ENCODE measurements around the gene USP2.

USP2 gene

DNA sequence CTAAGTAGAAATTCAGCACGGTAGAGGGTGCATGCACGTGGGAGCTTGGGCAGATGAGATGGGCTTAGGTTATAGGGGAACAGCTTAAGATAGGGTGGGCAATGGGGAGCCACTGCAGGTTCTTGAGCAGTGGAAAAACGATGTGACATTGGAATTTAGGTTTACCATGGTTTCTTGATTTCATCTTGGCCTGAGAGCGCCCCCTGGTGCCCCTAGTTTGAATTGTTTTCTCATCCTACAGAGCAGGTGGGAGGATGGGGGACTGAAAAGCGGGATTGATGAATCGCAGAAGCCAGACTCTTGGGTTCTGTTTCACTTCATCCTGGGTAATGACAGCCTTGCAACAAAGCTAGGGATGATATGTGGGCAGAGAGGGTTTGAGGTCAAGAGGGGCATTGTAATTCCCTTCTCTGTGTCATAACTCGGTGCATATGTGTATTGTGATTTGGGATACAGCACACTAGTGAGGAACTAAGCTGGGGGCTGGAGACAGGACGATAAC, 57.9 kb downstream of the USP2 start:
- H3K27ac ChIP-seq: peak overlapping the region in 4 of 11 experiments; percentile 39 to 64 (median 46); a peak in 7 of 22 replicates
- peaks cover 40 to 69% (median 63%) of the 10 kb centered on the region in 10 experiments for H3K4me1 ChIP-seq
- peak overlapping the region; percentile 16 to 100 (median 99); a peak in 19 of 22 replicates for H3K4me2 ChIP-seq
- no peaks in the 10 kb centered on the region for H4K20me1 ChIP-seq
- H3K9ac ChIP-seq: peak overlapping the region in 5 of 11 experiments; percentile 13 to 82 (median 42); a peak in 7 of 22 replicates
- no peaks in the 10 kb centered on the region for H3K9me3 ChIP-seq (replicated peaks in 1 of 11)
- no peak for TF ChIP-seq Cebpa-rat (IDR thresholded peaks at IDR 0.05)
- H3K4me3 ChIP-seq: peak overlapping the region in 2 of 10 experiments; percentile 6 to 20; a peak in 1 of 20 replicates
- H3K36me3 ChIP-seq: no peaks in the 10 kb centered on the region
- H3K27me3 ChIP-seq: no peaks in the 10 kb centered on the region

DNA sequence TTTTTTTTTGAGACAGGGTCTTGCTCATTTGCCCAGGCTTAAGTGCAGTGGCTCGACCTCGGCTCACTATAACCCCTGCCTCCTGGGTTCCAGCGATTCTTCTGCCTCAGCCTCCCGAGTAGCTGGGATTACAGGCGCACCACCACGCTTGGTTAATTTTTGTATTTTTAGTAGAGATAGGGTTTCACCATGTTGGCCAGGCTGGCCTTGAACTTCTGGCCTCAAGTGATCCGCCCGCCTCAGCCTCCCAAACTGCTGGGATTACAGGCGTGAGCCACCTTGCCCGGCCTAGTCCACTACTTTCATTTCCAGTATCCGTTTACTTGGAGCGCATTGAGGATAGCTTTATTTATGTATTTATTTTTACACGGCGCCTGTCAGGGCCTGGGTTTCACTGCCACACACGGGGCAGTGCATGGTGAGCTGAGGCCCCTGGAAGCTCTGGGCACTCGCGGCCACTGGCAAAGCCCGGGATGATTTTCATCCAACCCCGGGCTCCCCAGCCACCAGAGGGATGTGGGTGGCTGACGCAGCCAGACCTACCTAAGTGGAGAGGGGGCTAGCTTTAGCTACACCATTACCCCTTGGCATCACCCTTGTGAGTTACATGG, 58.5 kb downstream of the USP2 start:
- peak overlapping the region in 2 of 11 experiments; percentile 28 to 82; a peak in 3 of 22 replicates for H3K9ac ChIP-seq
- peaks cover 45 to 75% (median 69%) of the 10 kb centered on the region in 10 experiments for H3K4me1 ChIP-seq
- H3K9me3 ChIP-seq (replicated peaks in 1 of 11): no peaks in the 10 kb centered on the region
- peaks cover 0 to 2% (median 0%) of the 10 kb centered on the region in 11 experiments; a peak in 1 of 22 replicates for H3K27me3 ChIP-seq
- peak overlapping the region; percentile 95 to 100 (median 99); a peak in 21 of 22 replicates for H3K4me2 ChIP-seq
- H4K20me1 ChIP-seq: no peaks in the 10 kb centered on the region
- H3K27ac ChIP-seq: peak overlapping the region in 3 of 11 experiments; percentile 39 to 64 (median 50); a peak in 5 of 22 replicates
- no peak overlapping the region for H3K4me3 ChIP-seq
- no peaks in the 10 kb centered on the region for H3K36me3 ChIP-seq
- no peak for TF ChIP-seq Cebpa-rat (IDR thresholded peaks at IDR 0.05)

DNA sequence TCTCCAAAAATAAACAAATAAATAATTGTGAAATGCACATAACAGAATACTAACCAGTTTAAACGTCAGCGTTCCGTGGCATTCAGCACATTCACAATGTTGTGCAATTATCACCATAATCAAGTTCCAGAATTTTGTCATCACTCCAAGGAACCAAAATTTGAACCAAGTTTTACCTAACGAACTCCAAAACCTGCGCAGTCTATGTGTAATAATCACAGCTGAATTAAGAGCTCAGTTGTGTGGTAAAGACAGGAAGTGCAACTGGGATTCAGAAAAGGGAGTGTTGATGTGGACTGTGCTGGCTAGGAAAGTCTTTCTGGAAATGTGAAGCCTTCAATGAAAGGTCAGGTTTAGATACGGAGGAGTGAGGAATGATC, 59.1 kb downstream of the USP2 start:
- peak overlapping the region in 6 of 11 experiments; percentile 82 to 87 (median 85); a peak in 7 of 22 replicates for H3K27ac ChIP-seq
- peak overlapping the region in 6 of 11 experiments; percentile 28 to 84 (median 82); a peak in 5 of 22 replicates for H3K9ac ChIP-seq
- no peaks in the 10 kb centered on the region for H3K9me3 ChIP-seq (replicated peaks in 1 of 11)
- no peaks in the 10 kb centered on the region for H4K20me1 ChIP-seq
- 0 out of 22 replicates have a peak, but pooled peaks of 1 of the 11 experiments have one; percentile 31 for TF ChIP-seq Cebpa-rat (IDR thresholded peaks at IDR 0.05)
- peak overlapping the region; percentile 95 to 100 (median 99) for H3K4me2 ChIP-seq
- H3K4me1 ChIP-seq: peaks cover 52 to 81% (median 75%) of the 10 kb centered on the region in 10 experiments
- peak overlapping the region in 6 of 10 experiments; percentile 52 to 69 (median 56); a peak in 7 of 20 replicates for H3K4me3 ChIP-seq
- H3K27me3 ChIP-seq: peaks cover 0 to 9% (median 0%) of the 10 kb centered on the region in 11 experiments; a peak in 4 of 22 replicates
- no peaks in the 10 kb centered on the region for H3K36me3 ChIP-seq

DNA sequence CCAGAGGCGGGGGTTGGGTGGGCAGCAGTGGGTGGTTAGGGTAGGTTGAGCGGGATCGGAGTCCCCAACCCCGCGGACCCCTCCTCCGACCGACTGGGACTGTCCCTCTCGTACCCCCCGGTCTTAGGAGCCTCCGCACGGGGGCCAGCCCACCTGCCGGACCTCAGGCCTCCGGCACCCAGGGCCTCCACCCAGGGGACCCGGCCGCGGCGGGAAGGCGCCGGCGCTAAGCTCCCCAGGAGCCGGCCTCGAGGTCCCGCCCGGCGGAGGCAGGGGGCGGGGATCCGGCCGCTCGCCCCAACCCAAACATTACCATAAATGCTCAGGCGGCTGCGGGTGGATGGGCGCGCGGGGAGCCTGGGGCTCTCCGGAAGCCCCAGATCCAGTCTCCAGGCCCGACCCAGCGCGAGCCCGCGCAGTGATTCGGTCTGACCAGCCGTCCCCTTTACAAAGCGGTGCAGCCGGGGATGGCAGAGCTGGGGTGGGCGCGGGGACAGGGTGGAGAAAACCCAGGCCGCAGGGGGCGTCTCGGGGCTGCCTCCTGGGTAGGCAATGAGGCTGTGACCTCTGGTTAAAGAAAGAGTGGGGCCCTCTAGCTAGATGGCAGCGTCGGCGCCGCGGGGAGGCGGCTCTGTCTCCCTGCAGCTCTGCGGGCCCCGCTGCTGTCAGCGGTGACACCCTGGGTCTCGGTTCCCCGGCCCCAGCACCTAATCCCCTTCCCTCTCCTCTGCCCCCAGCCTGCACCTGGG, 60.5 kb downstream of the USP2 start:
- peaks cover 0 to 9% (median 0%) of the 10 kb centered on the region in 11 experiments; a peak in 5 of 22 replicates for H4K20me1 ChIP-seq
- H3K9ac ChIP-seq: peak overlapping the region; percentile 77 to 87 (median 82)
- peak overlapping the region; percentile 51 to 69 (median 58) for H3K4me3 ChIP-seq
- H3K9me3 ChIP-seq (replicated peaks in 1 of 11): no peaks in the 10 kb centered on the region
- no peaks in the 10 kb centered on the region for H3K36me3 ChIP-seq
- peak overlapping the region; percentile 95 to 100 (median 99) for H3K4me2 ChIP-seq
- peak overlapping the region; percentile 57 to 89 (median 84); a peak in 21 of 22 replicates for H3K27ac ChIP-seq
- no peak for TF ChIP-seq Cebpa-rat (IDR thresholded peaks at IDR 0.05)
- peaks cover 0 to 22% (median 0%) of the 10 kb centered on the region in 11 experiments; a peak in 8 of 22 replicates for H3K27me3 ChIP-seq
- peaks cover 63 to 89% (median 85%) of the 10 kb centered on the region in 10 experiments for H3K4me1 ChIP-seq

DNA sequence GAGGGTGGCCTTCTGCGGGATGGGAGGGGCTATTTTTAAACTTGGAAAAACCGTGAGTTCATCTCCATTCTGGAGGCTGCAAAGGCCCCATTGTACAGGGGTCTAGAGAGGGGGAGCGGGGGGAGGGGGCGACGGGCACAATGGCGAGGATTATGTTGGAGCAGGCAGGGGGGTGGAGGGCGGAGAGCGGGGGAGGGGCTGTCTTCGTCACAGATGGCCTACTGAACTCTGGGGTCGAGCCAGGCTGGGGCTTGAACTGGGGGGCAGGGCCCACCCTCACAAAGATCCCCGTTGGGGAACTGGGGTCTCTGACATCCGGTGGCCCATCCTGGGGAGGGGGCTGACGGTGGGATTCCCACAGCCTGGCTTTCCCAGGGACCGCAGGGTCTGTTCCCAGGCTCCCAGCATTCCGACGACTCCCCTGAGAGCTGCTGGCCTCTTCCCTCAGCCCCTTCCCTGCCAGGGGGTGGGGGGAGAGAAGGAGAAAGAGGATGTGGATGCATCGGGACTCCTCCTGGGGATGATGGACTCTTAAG, 61.2 kb downstream of the USP2 start:
- Histone ChIP-seq H3K27ac (peak overlapping the region; percentile 57 to 89 (median 84); a peak in 21 of 22 replicates), H3K9ac (peak overlapping the region; percentile 77 to 90 (median 82)), H3K4me3 (peak overlapping the region; percentile 51 to 78 (median 60)), H3K4me1 (peaks cover 69 to 94% (median 91%) of the 10 kb centered on the region in 10 experiments), H3K27me3 (peaks cover 0 to 27% (median 0%) of the 10 kb centered on the region in 11 experiments; a peak in 8 of 22 replicates), H3K4me2 (peak overlapping the region; percentile 95 to 100 (median 99)), H3K9me3 (replicated peaks in 1 of 11) (no peaks in the 10 kb centered on the region), H4K20me1 (peaks cover 0 to 15% (median 0%) of the 10 kb centered on the region in 11 experiments; a peak in 6 of 22 replicates), H3K36me3 (no peaks in the 10 kb centered on the region)
- no peak for TF ChIP-seq Cebpa-rat (IDR thresholded peaks at IDR 0.05)

DNA sequence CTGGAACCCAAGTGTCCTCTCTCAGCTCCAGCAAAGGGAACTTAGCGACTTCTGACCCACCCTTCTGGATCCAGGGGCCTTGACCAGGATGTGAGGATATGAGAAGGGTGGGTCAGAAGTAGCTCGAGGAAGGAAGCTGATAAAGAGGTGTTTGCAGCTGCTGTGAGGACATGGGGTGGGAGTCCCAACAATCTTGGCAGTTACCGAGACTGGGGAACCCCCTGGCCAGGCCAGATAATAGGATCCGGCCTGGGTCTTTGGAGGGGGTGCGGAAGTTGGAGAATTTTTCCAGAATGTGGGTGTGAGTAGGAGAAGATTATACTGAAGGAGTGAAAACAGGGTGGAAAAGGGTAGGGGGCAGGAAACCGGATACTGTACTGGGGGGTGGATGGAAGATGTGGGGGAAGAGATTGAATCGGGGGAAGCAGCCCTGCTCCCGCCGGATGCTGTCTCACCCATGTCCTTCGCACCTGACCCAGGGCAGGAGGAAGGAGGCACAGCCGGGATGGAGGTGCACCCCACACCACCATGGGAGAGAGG, 61.7 kb downstream of the USP2 start:
- Histone ChIP-seq H3K27ac (peak overlapping the region in 10 of 11 experiments; percentile 63 to 87 (median 79); a peak in 19 of 22 replicates), H3K27me3 (peaks cover 0 to 30% (median 0%) of the 10 kb centered on the region in 11 experiments; a peak in 8 of 22 replicates), H3K4me3 (peak overlapping the region in 6 of 10 experiments; percentile 13 to 85 (median 73); a peak in 9 of 20 replicates), H3K4me1 (peaks cover 71 to 96% (median 93%) of the 10 kb centered on the region in 10 experiments), H4K20me1 (peaks cover 0 to 21% (median 0%) of the 10 kb centered on the region in 11 experiments; a peak in 8 of 22 replicates), H3K4me2 (peak overlapping the region; percentile 95 to 100 (median 99)), H3K9me3 (replicated peaks in 1 of 11) (no peaks in the 10 kb centered on the region), H3K9ac (peak overlapping the region in 10 of 11 experiments; percentile 24 to 90 (median 78); a peak in 16 of 22 replicates), H3K36me3 (peaks cover 0 to 3% (median under 1%) of the 10 kb centered on the region in 11 experiments; a peak in 8 of 22 replicates)
- no peak for TF ChIP-seq Cebpa-rat (IDR thresholded peaks at IDR 0.05)

DNA sequence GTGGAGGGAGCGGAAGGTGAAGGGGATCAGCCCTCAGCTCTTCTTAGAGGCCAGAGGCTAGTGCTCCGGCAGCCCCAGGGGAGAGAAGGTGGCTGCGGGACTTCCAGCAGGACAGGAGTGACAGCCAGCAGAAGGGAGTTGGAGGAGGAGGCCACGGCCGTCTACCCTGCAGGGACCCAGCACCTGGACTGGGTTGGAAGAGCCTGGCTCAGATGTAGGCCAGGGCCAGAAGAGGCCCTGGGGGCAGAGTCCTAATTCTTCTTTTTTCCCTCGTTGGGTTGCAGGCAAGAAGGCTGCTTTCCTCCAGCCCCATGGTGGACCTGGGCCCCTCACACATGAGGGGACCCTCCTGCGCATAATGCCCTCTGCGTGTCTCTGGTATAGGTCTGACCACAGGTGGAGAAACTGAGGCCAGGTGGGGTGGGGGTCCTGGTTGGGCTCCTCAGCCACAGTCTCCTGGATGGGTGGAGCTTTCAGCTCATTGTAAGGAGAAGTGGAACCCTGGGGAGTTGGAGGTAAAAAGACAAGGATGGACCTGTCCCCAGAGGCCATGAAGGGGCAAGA, 62.3 kb downstream of the USP2 start:
- Histone ChIP-seq H3K4me3 (peak overlapping the region in 8 of 10 experiments; percentile 13 to 85 (median 58); a peak in 15 of 20 replicates), H4K20me1 (peaks cover 0 to 26% (median 0%) of the 10 kb centered on the region in 11 experiments; a peak in 8 of 22 replicates), H3K4me2 (peak overlapping the region; percentile 95 to 100 (median 99)), H3K9ac (peak overlapping the region; percentile 24 to 90 (median 77); a peak in 20 of 22 replicates), H3K27me3 (peaks cover 0 to 30% (median 0%) of the 10 kb centered on the region in 11 experiments; a peak in 8 of 22 replicates), H3K9me3 (replicated peaks in 1 of 11) (no peaks in the 10 kb centered on the region), H3K4me1 (peaks cover 71 to 96% (median 92%) of the 10 kb centered on the region in 10 experiments), H3K27ac (peak overlapping the region in 10 of 11 experiments; percentile 63 to 87 (median 79); a peak in 20 of 22 replicates), H3K36me3 (peaks cover 0 to 8% (median 6%) of the 10 kb centered on the region in 11 experiments; a peak in 13 of 22 replicates)
- TF ChIP-seq Cebpa-rat (IDR thresholded peaks at IDR 0.05): no peak
